Endodermal cell (in vitro differentiated cells): ENCODE data around the gene CSGALNACT2. TPM values are rescaled to one million over a fixed set of nuclear protein-coding genes. Genes with fewer than 3 reads are reported as not detected.
A peak's percentile ranks its signal among the peaks of the same experiment; 100 is the strongest.

Source experiments
- DNase-seq: peaks from one replicate; pipeline ENCODE4 v3.0.0-alpha.2; 2017
- H3K27ac ChIP-seq: 2 replicates; pipeline ENCODE4 v1.5.1; 2013; ENCODE audit warnings: mild to moderate bottlenecking, low read depth, low read length, moderate library complexity
- H3K27me3 ChIP-seq: 2 replicates; pipeline ENCODE4 v1.6.1; 2013; ENCODE audit warnings: mild to moderate bottlenecking, low read length, moderate library complexity; ENCODE audit not compliant: insufficient read depth, control insufficient read depth, poor library complexity, severe bottlenecking
- H3K36me3 ChIP-seq: 2 replicates; pipeline ENCODE4 v1.7.0; 2013; ENCODE audit warnings: mild to moderate bottlenecking, low read length, moderate library complexity; ENCODE audit not compliant: control insufficient read depth, insufficient read depth
- H3K4me1 ChIP-seq: one replicate; pipeline ENCODE4 v1.7.0; 2013; ENCODE audit warnings: low read length; ENCODE audit not compliant: control insufficient read depth, insufficient read depth
- H3K4me3 ChIP-seq: 2 replicates; pipeline ENCODE4 v1.5.1; 2013; ENCODE audit warnings: mild to moderate bottlenecking, low read length, moderate library complexity
- H3K9ac ChIP-seq: 2 replicates; pipeline ENCODE4 v1.6.1; 2013; ENCODE audit warnings: mild to moderate bottlenecking, low read length, moderate library complexity; ENCODE audit not compliant: poor library complexity, severe bottlenecking; ENCODE audit errors: extremely low read depth
- H3K9me3 ChIP-seq: 2 replicates; pipeline ENCODE4 v1.6.1; 2013; ENCODE audit warnings: mild to moderate bottlenecking, low read length, moderate library complexity; ENCODE audit not compliant: control insufficient read depth
- H3K27ac Mint-ChIP-seq: 2 replicates; pipeline ENCODE4 v1.8.0; 2020; ENCODE audit warnings: mixed read lengths
- H3K27me3 Mint-ChIP-seq: 2 replicates; pipeline ENCODE4 v1.8.0; 2021; ENCODE audit warnings: mild to moderate bottlenecking, mixed read lengths; ENCODE audit not compliant: insufficient read depth
- H3K36me3 Mint-ChIP-seq: 2 replicates; pipeline ENCODE4 v1.8.0; 2020; ENCODE audit warnings: low read depth, mixed read lengths
- H3K4me1 Mint-ChIP-seq: 2 replicates; pipeline ENCODE4 v1.8.0; 2020; ENCODE audit warnings: mixed read lengths
- H3K4me3 Mint-ChIP-seq: 2 replicates; pipeline ENCODE4 v1.8.0; 2020; ENCODE audit warnings: mild to moderate bottlenecking, moderate library complexity, mixed read lengths
- H3K9me3 Mint-ChIP-seq: 2 replicates; pipeline ENCODE4 v1.8.0; 2020; ENCODE audit warnings: mild to moderate bottlenecking, mixed read lengths
- CTCF ChIP-seq: fragments of 200-600 bp; sonication (generic); conservative IDR thresholded peaks from 2 replicates; pipeline ENCODE4 v1.5.0; 2021; ENCODE audit warnings: antibody characterized with exemption, mild to moderate bottlenecking
- WGBS, 2 experiments: methylation state at CpG; one replicate each; pipeline versions ENCODE4 v1.1.5 to v1.1.7; 2013; ENCODE audit warnings: missing lambda C conversion rate in 2 of 2, mixed read lengths in 1 of 2; ENCODE audit not compliant: insufficient coverage in 1 of 2, insufficient read length in 1 of 2; 5-methylcytosine and 5-hydroxymethylcytosine counted together
- long read RNA-seq, 4 experiments: library from polyadenylated mRNA in 2 of 4; library from RNA in 1 of 4; library from capped mRNA in 1 of 4; stranded (forward) in 3 of 4; unstranded in 1 of 4; transcript quantifications; one replicate each; pipeline ENCODE4 v2.0.0, GENCODE V29; 2020 to 2021; ENCODE audit warnings: inconsistent platforms in 1 of 4
- polyA plus RNA-seq, 2 experiments: library from polyadenylated mRNA; stranded (reverse); fragments of 50-300 nt; gene quantifications; one replicate each; pipeline ENCODE4 v1.2.3, GENCODE V29; 2013
- total RNA-seq, 2 donors: library from RNA; stranded (reverse); fragmentation: NEBNext Ultra II Directional in 1 of 2; extraction: Animal tissue kit (Norgen Biotek cat#: 25700) in 1 of 2; gene quantifications; 2 replicates in 1 of 2; 3 replicates in 1 of 2; pipeline ENCODE4 v1.2.1, GENCODE V29; 2021

CSGALNACT2 gene
- total RNA-seq = 1 to 10 TPM; 7.3 to 8.6 TPM
- 13.6 TPM for polyA plus RNA-seq (2013, experiment 1 of 2)
- polyA plus RNA-seq (2013, experiment 2 of 2) = 12.1 TPM
- long read RNA-seq, experiment 1, partial matches to known transcripts = 0 of 5 reads
- long read RNA-seq, experiment 1, other reads (novel, unspliced or antisense) = 3 of 5 reads
- long read RNA-seq, experiment 2, transcript CSGALNACT2-201 (8 exons, 3,730 nt) = major isoform, 15 of 28 reads
- long read RNA-seq, experiment 2, partial matches to known transcripts = 3 of 28 reads
- long read RNA-seq, experiment 2, other reads (novel, unspliced or antisense) = 10 of 28 reads
- long read RNA-seq, experiment 3, transcript CSGALNACT2-201 (8 exons, 3,730 nt) = major isoform, 17 of 20 reads
- long read RNA-seq, experiment 3, partial matches to known transcripts = 1 of 20 reads
- long read RNA-seq, experiment 3, other reads (novel, unspliced or antisense) = 2 of 20 reads
- long read RNA-seq, experiment 4 = 0 reads

- peak within 1 kb of the TSS; percentile 94 for H3K27ac ChIP-seq
- peak within 1 kb of the TSS; percentile 89 for H3K27ac Mint-ChIP-seq
- H3K36me3 Mint-ChIP-seq = no peaks in the 10 kb centered on the region
- no peak for TF ChIP-seq CTCF
- H3K9me3 ChIP-seq = no peaks in the 10 kb centered on the region
- H3K9ac ChIP-seq = peak within 1 kb of the TSS; percentile 76
- H3K4me3 Mint-ChIP-seq = peak within 1 kb of the TSS; percentile 88
- no peaks in the 10 kb centered on the region for H3K36me3 ChIP-seq
- WGBS, 2 experiments = 0 to 1% methylated on average over 28 to 92 of the region's 93 CpGs
- H3K4me1 Mint-ChIP-seq = peaks cover 10% of the 10 kb centered on the region
- H3K9me3 Mint-ChIP-seq = no peaks in the 10 kb centered on the region
- H3K4me1 ChIP-seq = no peaks in the 10 kb centered on the region
- DNase-seq = peak; percentile 87
- no peaks in the 10 kb centered on the region for H3K27me3 ChIP-seq
- no peaks in the 10 kb centered on the region for H3K27me3 Mint-ChIP-seq
- peak within 1 kb of the TSS; percentile 90 for H3K4me3 ChIP-seq
Observed at GRCh38 chr10:43138021-43138756, at the start of gene CSGALNACT2. CSGALNACT2 (plus strand) TSS chr10:43138445; CDS start chr10:43155150, 16,705 bp downstream.

GRCh38 chr10:43089519-43089918 lies 48.7 kb upstream of the CSGALNACT2 start:
- H3K9me3 Mint-ChIP-seq = no peaks in the 10 kb centered on the region
- Histone ChIP-seq H3K27me3 (no peaks in the 10 kb centered on the region), H3K4me1 (no peaks in the 10 kb centered on the region), H3K9ac (no peak overlapping the region), H3K36me3 (no peaks in the 10 kb centered on the region), H3K27ac (no peak overlapping the region), H3K4me3 (no peak overlapping the region), H3K9me3 (no peaks in the 10 kb centered on the region)
- H3K27me3 Mint-ChIP-seq = no peaks in the 10 kb centered on the region
- WGBS, 2 experiments = 89 to 91% methylated on average over 10 of the region's 10 CpGs
- H3K27ac Mint-ChIP-seq = no peak overlapping the region
- H3K36me3 Mint-ChIP-seq = no peaks in the 10 kb centered on the region
- no peaks in the 10 kb centered on the region for H3K4me1 Mint-ChIP-seq
- DNase-seq = no peak
- no peak overlapping the region for H3K4me3 Mint-ChIP-seq
- TF ChIP-seq CTCF = no peak

- no peak overlapping the region for H3K9ac ChIP-seq
- Mint-ChIP-seq H3K9me3 (no peaks in the 10 kb centered on the region), H3K36me3 (no peaks in the 10 kb centered on the region), H3K27ac (no peak overlapping the region), H3K27me3 (no peaks in the 10 kb centered on the region), H3K4me3 (no peak overlapping the region), H3K4me1 (no peaks in the 10 kb centered on the region)
- H3K36me3 ChIP-seq = no peaks in the 10 kb centered on the region
- no peaks in the 10 kb centered on the region for H3K4me1 ChIP-seq
- H3K27me3 ChIP-seq = no peaks in the 10 kb centered on the region
- no peak overlapping the region for H3K4me3 ChIP-seq
- DNase-seq = no peak
- no peak overlapping the region for H3K27ac ChIP-seq
- H3K9me3 ChIP-seq = no peaks in the 10 kb centered on the region
- TF ChIP-seq CTCF = no peak
- WGBS, 2 experiments = 89 to 100% methylated on average over 1 to 8 of the region's 8 CpGs
Observed at GRCh38 chr10:43090188-43090587, 48.1 kb upstream of the CSGALNACT2 start.
